Osteocyte (in vitro differentiated cells): ENCODE results near the gene USP49. TPM values are rescaled to one million over a fixed set of nuclear protein-coding genes. Genes with fewer than 3 reads are reported as not detected.

Experiments
- DNase-seq: peaks from one replicate; pipeline ENCODE4 v3.0.0; 2021; ENCODE audit warnings: mixed read lengths; ENCODE audit not compliant: unreplicated experiment; ENCODE audit errors: extremely low spot score
- H3K27ac Mint-ChIP-seq: one replicate; pipeline ENCODE4 v1.8.0; 2021; ENCODE audit warnings: mild to moderate bottlenecking, mixed read lengths; ENCODE audit not compliant: unreplicated experiment
- H3K27me3 Mint-ChIP-seq: one replicate; pipeline ENCODE4 v1.8.0; 2021; ENCODE audit warnings: mixed read lengths; ENCODE audit not compliant: unreplicated experiment
- H3K36me3 Mint-ChIP-seq: one replicate; pipeline ENCODE4 v1.8.0; 2021; ENCODE audit warnings: mixed read lengths; ENCODE audit not compliant: unreplicated experiment
- H3K4me1 Mint-ChIP-seq: one replicate; pipeline ENCODE4 v1.8.0; 2021; ENCODE audit warnings: mixed read lengths; ENCODE audit not compliant: unreplicated experiment
- H3K4me3 Mint-ChIP-seq: one replicate; pipeline ENCODE4 v1.8.0; 2021; ENCODE audit warnings: mild to moderate bottlenecking, moderate library complexity, mixed read lengths; ENCODE audit not compliant: unreplicated experiment
- H3K9me3 Mint-ChIP-seq: one replicate; pipeline ENCODE4 v1.8.0; 2021; ENCODE audit warnings: mixed read lengths; ENCODE audit not compliant: unreplicated experiment
- CTCF ChIP-seq: fragments of 200-600 bp; sonication (generic); IDR thresholded peaks from 2 replicates; pipeline ENCODE4 v1.5.0; 2021; ENCODE audit warnings: antibody characterized with exemption, mild to moderate bottlenecking, moderate library complexity
- total RNA-seq: library from RNA; stranded (reverse); gene quantifications from 2 replicates; pipeline ENCODE4 v1.2.1, GENCODE V29; 2021

The USP49 gene
- total RNA-seq, 1 donor from 2014 or later: 5.2 TPM

DNA sequence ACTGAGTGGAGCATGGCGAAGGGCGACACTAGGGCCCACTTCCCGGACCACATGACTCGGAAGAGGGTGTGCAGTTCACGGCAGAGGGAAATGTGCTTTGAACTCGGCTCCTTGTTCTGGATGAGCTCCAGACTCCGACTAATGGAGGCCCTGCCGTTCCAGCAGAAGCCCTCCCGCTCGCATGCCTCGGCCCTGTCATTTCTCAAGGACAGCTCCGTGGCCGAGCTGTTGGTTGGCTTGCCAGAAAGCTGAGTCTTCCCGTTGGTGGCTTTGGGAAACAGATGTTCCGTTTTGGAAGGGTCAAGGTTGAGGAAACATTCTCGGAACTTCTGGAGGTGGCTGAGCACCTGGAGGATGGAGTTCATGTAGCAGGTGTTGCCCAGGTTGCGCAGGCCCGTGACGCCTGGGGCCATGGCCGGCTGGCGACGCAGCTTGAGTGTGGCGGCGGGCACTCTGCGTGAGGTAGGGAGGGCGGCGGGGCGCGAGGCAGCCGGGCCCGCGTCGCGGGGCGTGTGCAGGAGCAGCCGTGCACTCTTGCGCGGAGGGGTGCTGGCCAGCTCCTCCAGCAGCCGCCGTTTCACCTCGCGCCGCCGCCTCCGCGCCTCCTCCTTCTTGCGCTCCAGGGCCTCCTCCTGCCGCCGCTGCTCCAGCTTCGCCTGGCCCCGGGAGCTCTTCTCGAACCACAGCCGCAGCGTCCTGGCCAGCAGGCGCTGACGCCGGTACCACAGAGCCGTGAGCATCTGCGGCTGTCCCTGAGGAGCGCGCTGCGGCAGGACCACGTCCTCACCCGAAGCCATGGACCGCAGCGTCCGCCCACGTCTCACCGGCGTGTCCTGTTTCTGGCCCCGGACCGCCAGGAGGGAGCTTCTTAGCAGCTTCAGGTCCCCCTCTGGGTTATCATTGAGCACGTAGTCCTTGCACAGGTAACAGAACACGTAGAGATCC is 89.1 kb downstream of the USP49 start:
- no peaks in the 10 kb centered on the region for H3K9me3 Mint-ChIP-seq
- H3K4me3 Mint-ChIP-seq: no peak overlapping the region
- H3K27ac Mint-ChIP-seq: no peak overlapping the region
- H3K27me3 Mint-ChIP-seq: no peaks in the 10 kb centered on the region
- H3K36me3 Mint-ChIP-seq: no peaks in the 10 kb centered on the region
- no peak for DNase-seq
- H3K4me1 Mint-ChIP-seq: no peaks in the 10 kb centered on the region
- TF ChIP-seq CTCF: no peak

DNA sequence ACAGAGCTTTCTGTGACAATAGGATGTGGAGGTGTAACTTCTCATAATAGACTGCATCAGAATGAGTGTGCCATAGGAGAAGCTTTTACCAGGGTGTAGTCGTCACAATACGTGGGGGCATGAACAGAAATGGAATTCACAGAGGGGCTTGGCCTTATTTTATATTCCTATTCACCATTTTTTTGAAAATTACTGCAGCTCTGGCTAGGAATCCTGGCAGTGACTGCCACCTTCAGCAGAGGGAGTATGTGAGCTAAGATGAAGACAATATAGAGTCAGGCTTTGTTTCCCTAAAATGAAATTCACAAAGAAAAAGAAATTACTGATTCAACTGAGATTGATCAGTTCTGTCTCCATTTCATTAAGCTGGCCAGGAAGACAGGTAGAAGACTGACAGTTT is 93.8 kb downstream of the USP49 start:
- Mint-ChIP-seq H3K36me3 (peaks cover 2% of the 10 kb centered on the region), H3K9me3 (no peaks in the 10 kb centered on the region), H3K4me1 (no peaks in the 10 kb centered on the region), H3K27ac (no peak overlapping the region), H3K27me3 (no peaks in the 10 kb centered on the region), H3K4me3 (no peak overlapping the region)
- TF ChIP-seq CTCF: peak; percentile 70
- no peak for DNase-seq

- Mint-ChIP-seq H3K27me3 (no peaks in the 10 kb centered on the region), H3K4me1 (no peaks in the 10 kb centered on the region), H3K9me3 (no peaks in the 10 kb centered on the region), H3K4me3 (no peak overlapping the region), H3K27ac (no peak overlapping the region), H3K36me3 (peaks cover 2% of the 10 kb centered on the region)
- no peak for TF ChIP-seq CTCF
- no peak for DNase-seq
Measured at GRCh38 chr6:41799559-41799911, 95.6 kb downstream of the USP49 start.

DNA sequence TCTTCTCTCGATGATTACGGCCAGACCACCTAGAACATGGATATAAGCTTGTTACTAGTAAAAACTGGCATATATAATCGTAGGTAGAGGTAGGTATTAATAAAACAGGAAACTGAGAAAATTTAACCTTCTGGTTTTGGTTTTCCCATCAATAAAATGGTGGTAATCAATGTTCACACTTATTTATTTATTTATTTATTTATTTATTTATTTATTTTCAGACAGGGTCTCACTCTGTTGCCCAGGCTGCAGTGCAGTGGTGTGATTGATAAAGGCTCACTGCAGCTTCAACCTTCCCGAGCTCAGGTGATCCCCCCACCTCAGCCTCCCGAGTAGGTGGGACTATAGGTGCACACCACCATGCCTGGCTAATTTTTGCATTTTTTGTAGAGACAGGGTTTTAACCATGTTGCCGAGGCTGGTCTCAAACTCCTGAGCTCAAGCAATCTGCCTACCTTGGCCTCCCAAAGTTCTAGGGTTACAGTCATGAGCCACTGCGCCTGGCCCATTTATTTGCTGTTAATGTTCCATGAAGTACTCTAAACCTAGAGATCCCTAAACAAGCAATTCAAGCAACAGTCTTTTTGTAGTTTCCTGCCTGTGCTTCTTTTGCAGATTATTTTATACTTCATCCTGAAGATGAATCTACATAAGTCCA is 96.1 kb downstream of the USP49 start:
- Mint-ChIP-seq H3K27me3 (no peaks in the 10 kb centered on the region), H3K4me1 (no peaks in the 10 kb centered on the region), H3K4me3 (no peak overlapping the region), H3K27ac (no peak overlapping the region), H3K9me3 (no peaks in the 10 kb centered on the region), H3K36me3 (peaks cover 2% of the 10 kb centered on the region)
- TF ChIP-seq CTCF: no peak
- DNase-seq: no peak

DNA sequence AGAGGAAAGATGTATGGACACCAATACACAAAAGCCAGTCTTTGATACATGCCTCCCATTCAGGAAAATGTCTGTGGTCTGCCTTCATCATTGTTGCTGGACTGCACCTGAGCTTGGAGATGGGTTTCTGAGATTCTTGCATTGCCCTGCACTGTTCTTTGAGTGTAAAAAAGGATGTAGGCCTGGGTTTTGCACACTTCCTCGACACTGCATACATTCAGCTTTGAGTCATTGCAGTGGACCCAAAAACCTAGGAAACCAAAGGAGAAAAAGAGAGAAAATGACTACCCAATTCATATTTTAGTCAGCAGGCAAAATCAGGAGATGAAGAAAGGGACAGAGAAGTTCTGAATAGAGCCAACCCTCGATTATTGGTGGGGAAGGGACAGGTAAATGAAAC is 98.7 kb downstream of the USP49 start:
- TF ChIP-seq CTCF: no peak
- no peak overlapping the region for H3K4me3 Mint-ChIP-seq
- no peaks in the 10 kb centered on the region for H3K9me3 Mint-ChIP-seq
- H3K36me3 Mint-ChIP-seq: peaks cover 11% of the 10 kb centered on the region
- no peak overlapping the region for H3K27ac Mint-ChIP-seq
- H3K4me1 Mint-ChIP-seq: no peaks in the 10 kb centered on the region
- no peaks in the 10 kb centered on the region for H3K27me3 Mint-ChIP-seq
- no peak for DNase-seq
